PC-9 (cell line): ENCODE data around the gene RASA4. TPM values are rescaled to one million over a fixed set of nuclear protein-coding genes. Genes with fewer than 3 reads are reported as not detected.
"Not testable (repeated sequence)": the region's sequence is repeated elsewhere in the genome, so short reads cannot be mapped to it uniquely, and the experiment has no call there.

ENCODE experiments used
- BruUV-seq: library from RNA; stranded (reverse); fragments of 400-500 nt; replicated peaks from 2 replicates; lab custom pipeline; 2021; lab: Mats Ljungman, UMichigan
- CTCF ChIA-PET: fragments of 300-600 bp; sonication (Branson Sonifier 250); formaldehyde crosslinking; loops from one replicate; lab custom pipeline; 2022; ENCODE audit warnings: antibody characterized with exemption; lab: Charles Lee
- POLR2A ChIA-PET: fragments of 300-600 bp; sonication (Branson Sonifier 250); formaldehyde crosslinking; loops from one replicate; lab custom pipeline; 2022; ENCODE audit warnings: antibody characterized with exemption; ENCODE audit not compliant: unreplicated experiment; lab: Charles Lee
- DNase-seq, 2 experiments: peaks; one replicate each; pipeline versions ENCODE4 v3.0.0 to v3.0.0-alpha.2; 2015 to 2022; ENCODE audit warnings: mixed read lengths in 1 of 2
- H2AFZ ChIP-seq: fragments of 200-600 bp; sonication (generic); 2 replicates; pipeline ENCODE4 v1.8.1; 2017; ENCODE audit warnings: antibody characterized with exemption
- H3F3A ChIP-seq: fragments of 200-600 bp; sonication (generic); 2 replicates; pipeline ENCODE4 v1.8.1; 2017; ENCODE audit warnings: antibody characterized with exemption, mild to moderate bottlenecking, low read depth; ENCODE audit not compliant: insufficient read depth
- H3K27ac ChIP-seq: fragments of 200-600 bp; sonication (generic); 2 replicates; pipeline ENCODE4 v1.6.1; 2016; ENCODE audit warnings: mixed run types
- H3K27me3 ChIP-seq: fragments of 200-600 bp; sonication (generic); 2 replicates; pipeline ENCODE4 v1.6.1; 2016; ENCODE audit warnings: low read depth, mixed run types; ENCODE audit not compliant: insufficient read depth
- H3K36me3 ChIP-seq: fragments of 200-600 bp; sonication (generic); 2 replicates; pipeline ENCODE4 v1.6.1; 2016; ENCODE audit warnings: low read depth, mixed run types
- H3K4me1 ChIP-seq: fragments of 200-600 bp; sonication (generic); replicated peaks from 2 replicates; pipeline ENCODE4 v1.6.1; 2016; ENCODE audit warnings: mixed run types; ENCODE audit not compliant: insufficient read depth
- H3K4me2 ChIP-seq: fragments of 200-600 bp; sonication (generic); 2 replicates; pipeline ENCODE4 v1.6.1; 2017; ENCODE audit warnings: mixed run types
- H3K4me3 ChIP-seq: fragments of 200-600 bp; sonication (generic); 2 replicates; pipeline ENCODE4 v1.6.1; 2016; ENCODE audit warnings: mixed run types
- H3K79me2 ChIP-seq: fragments of 200-600 bp; sonication (generic); 2 replicates; pipeline ENCODE4 v1.6.1; 2017; ENCODE audit warnings: low read depth, mixed run types
- H3K9me2 ChIP-seq: fragments of 200-600 bp; sonication (generic); 2 replicates; pipeline ENCODE4 v1.8.1; 2017; ENCODE audit warnings: mild to moderate bottlenecking; ENCODE audit not compliant: insufficient read depth
- H3K9me3 ChIP-seq: fragments of 200-600 bp; sonication (generic); 2 replicates; pipeline ENCODE4 v1.8.1; 2016; ENCODE audit warnings: low read depth; ENCODE audit not compliant: insufficient read depth
- H4K20me1 ChIP-seq: fragments of 200-600 bp; sonication (generic); 2 replicates; pipeline ENCODE4 v1.8.1; 2017; ENCODE audit not compliant: insufficient read depth
- intact Hi-C: fragments of 100-400 bp; cut with micrococcal nuclease; formaldehyde crosslinking; loops from one replicate; pipeline ENCODE4 v1.10.0; 2022; ENCODE audit not compliant: unreplicated experiment
- total RNA-seq: library from RNA; stranded (reverse); gene quantifications from 2 replicates; pipeline ENCODE4 v1.2.3, GENCODE V29; 2021

RASA4 gene
- total RNA-seq, 1 experiment from 2014 or later = 25.5 TPM

- BruUV-seq, H3K9me2 ChIP-seq, H2AFZ ChIP-seq, H3K4me1 ChIP-seq, H3K36me3 ChIP-seq, H3F3A ChIP-seq, CTCF ChIA-PET, H3K79me2 ChIP-seq, H4K20me1 ChIP-seq, DNase-seq, H3K4me2 ChIP-seq, H3K27ac ChIP-seq, H3K27me3 ChIP-seq, intact Hi-C loops, POLR2A ChIA-PET, H3K4me3 ChIP-seq, H3K9me3 ChIP-seq: not testable (repeated sequence)
These were observed 26.7 kb downstream of the RASA4 start for GRCh38 chr7:102589857-102590256.

GRCh38 chr7:102583495-102583894, 33.1 kb downstream of the RASA4 start:
- H3K27me3 ChIP-seq, POLR2A ChIA-PET, H3K4me2 ChIP-seq, H3K4me3 ChIP-seq, intact Hi-C loops, H3F3A ChIP-seq, H3K27ac ChIP-seq, H3K4me1 ChIP-seq, H3K36me3 ChIP-seq, BruUV-seq, DNase-seq, H3K9me3 ChIP-seq, CTCF ChIA-PET, H3K9me2 ChIP-seq, H3K79me2 ChIP-seq, H2AFZ ChIP-seq, H4K20me1 ChIP-seq: not testable (repeated sequence)

- H3K4me3 ChIP-seq, intact Hi-C loops, H3K36me3 ChIP-seq, H3K27ac ChIP-seq, H3K79me2 ChIP-seq, H3K9me2 ChIP-seq, H3K4me1 ChIP-seq, H4K20me1 ChIP-seq, H3K9me3 ChIP-seq, CTCF ChIA-PET, H3K27me3 ChIP-seq, BruUV-seq, DNase-seq, H2AFZ ChIP-seq, H3K4me2 ChIP-seq, H3F3A ChIP-seq, POLR2A ChIA-PET: not testable (repeated sequence)
These were observed 34.8 kb downstream of the RASA4 start for GRCh38 chr7:102581722-102582121.

- DNase-seq, H2AFZ ChIP-seq, POLR2A ChIA-PET, H3F3A ChIP-seq, H3K9me3 ChIP-seq, H3K36me3 ChIP-seq, H3K4me3 ChIP-seq, H3K9me2 ChIP-seq, H3K27me3 ChIP-seq, H4K20me1 ChIP-seq, CTCF ChIA-PET, intact Hi-C loops, BruUV-seq, H3K4me1 ChIP-seq, H3K79me2 ChIP-seq, H3K27ac ChIP-seq, H3K4me2 ChIP-seq: not testable (repeated sequence)
These were observed 38.1 kb downstream of the RASA4 start for GRCh38 chr7:102578486-102578885.

GRCh38 chr7:102577315-102578240, 39.0 kb downstream of the RASA4 start:
- intact Hi-C loops, H3K27me3 ChIP-seq, H3K36me3 ChIP-seq, H3K4me1 ChIP-seq, H4K20me1 ChIP-seq, H3K27ac ChIP-seq, H3K4me2 ChIP-seq, H2AFZ ChIP-seq, BruUV-seq, H3K9me2 ChIP-seq, H3F3A ChIP-seq, H3K4me3 ChIP-seq, CTCF ChIA-PET, POLR2A ChIA-PET, H3K79me2 ChIP-seq, H3K9me3 ChIP-seq: not testable (repeated sequence)
- DNase-seq = peak in 1 of 2 experiments; percentile 3

- H3K4me1 ChIP-seq, H3K27ac ChIP-seq, POLR2A ChIA-PET, H3K79me2 ChIP-seq, H3K4me3 ChIP-seq, H3K9me3 ChIP-seq, H2AFZ ChIP-seq, DNase-seq, intact Hi-C loops, H3F3A ChIP-seq, CTCF ChIA-PET, H3K27me3 ChIP-seq, H4K20me1 ChIP-seq, H3K36me3 ChIP-seq, H3K4me2 ChIP-seq, BruUV-seq, H3K9me2 ChIP-seq: not testable (repeated sequence)
These were observed 40.2 kb downstream of the RASA4 start for GRCh38 chr7:102576363-102576762.

- H4K20me1 ChIP-seq, H3K27ac ChIP-seq, H3K9me3 ChIP-seq, DNase-seq, POLR2A ChIA-PET, intact Hi-C loops, H3F3A ChIP-seq, H3K27me3 ChIP-seq, H3K4me2 ChIP-seq, H3K79me2 ChIP-seq, H3K9me2 ChIP-seq, BruUV-seq, CTCF ChIA-PET, H3K4me1 ChIP-seq, H2AFZ ChIP-seq, H3K4me3 ChIP-seq, H3K36me3 ChIP-seq: not testable (repeated sequence)
These were observed 41.9 kb downstream of the RASA4 start for GRCh38 chr7:102574607-102575006.
